Right ventricle myocardium inferior (tissue), 1 donor: Measurements from ENCODE around the gene TRHDE. TPM values are rescaled to one million over a fixed set of nuclear protein-coding genes. Genes with fewer than 3 reads are reported as not detected.
A peak's percentile ranks its signal among the peaks of the same experiment; 100 is the strongest.

Source experiments
- ATAC-seq: fragments of 200-7000 bp; cut with Tn5 transposase; one replicate; pipeline ENCODE4 v1.9.1; 2020; ENCODE audit warnings: mild to moderate bottlenecking, moderate library complexity
- DNase-seq: peaks from one replicate; pipeline ENCODE4 v3.0.0; 2021; ENCODE audit errors: missing footprints
- intact Hi-C: fragments of 100-400 bp; cut with DNase I; formaldehyde crosslinking; loops from one replicate; pipeline ENCODE4 v1.11.0; 2022
- total RNA-seq: library from RNA; stranded (reverse); fragmentation: NEBNext Ultra II Directional; extraction: Animal tissue kit (Norgen Biotek cat#: 25700); gene quantifications from one replicate; pipeline ENCODE4 v1.2.1, GENCODE V29; 2021
- donor health status: DM: no; HTN: yes; CAD: no; lungs with severe emphysema.

TRHDE gene
- total RNA-seq, 1 donor from 2014 or later: 1.3 TPM

DNA sequence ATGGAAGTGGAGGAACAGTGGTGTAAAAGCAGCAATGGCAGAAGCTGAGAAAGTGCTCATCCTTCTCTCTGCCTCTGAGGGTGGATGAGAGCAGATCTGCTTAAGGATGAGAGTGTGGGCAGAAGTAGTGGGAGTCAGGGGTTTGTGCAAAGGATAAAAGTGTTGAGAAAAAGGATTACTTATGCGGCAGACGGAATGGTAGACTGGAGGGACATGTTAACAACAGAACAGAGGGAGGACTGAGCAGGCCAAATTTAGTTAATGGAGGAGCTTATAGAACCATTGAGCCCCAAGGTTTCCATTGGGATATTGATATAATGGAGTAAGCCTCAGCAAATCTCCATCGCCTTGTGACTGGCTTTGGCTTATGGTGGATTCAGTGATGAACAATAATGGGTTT, 25.5 kb downstream of the TRHDE start:
- intact Hi-C loops: no loop called here
- DNase-seq: no peak
- ATAC-seq: no peak

DNA sequence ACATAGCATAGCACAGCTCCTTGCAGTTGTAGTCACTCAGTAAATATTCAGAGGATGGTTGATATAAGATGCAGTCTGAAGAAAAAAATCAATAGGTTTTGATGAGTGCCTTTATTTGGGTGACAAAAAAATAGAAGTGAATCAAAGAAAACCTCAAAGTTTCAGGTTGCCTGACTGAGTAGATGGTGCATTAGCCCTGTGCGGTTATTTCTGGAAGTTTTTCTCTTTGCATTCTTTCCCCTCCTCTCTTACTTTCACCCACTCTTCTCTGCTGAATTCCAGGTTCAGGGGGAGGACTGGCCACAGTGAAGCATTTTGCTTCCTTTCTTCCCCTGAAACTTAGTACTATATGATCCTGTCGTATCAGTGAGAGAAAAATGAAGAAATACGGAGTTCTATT, 28.6 kb downstream of the TRHDE start:
- DNase-seq (no peak), ATAC-seq (no peak)
- intact Hi-C loops: no loop called here

DNA sequence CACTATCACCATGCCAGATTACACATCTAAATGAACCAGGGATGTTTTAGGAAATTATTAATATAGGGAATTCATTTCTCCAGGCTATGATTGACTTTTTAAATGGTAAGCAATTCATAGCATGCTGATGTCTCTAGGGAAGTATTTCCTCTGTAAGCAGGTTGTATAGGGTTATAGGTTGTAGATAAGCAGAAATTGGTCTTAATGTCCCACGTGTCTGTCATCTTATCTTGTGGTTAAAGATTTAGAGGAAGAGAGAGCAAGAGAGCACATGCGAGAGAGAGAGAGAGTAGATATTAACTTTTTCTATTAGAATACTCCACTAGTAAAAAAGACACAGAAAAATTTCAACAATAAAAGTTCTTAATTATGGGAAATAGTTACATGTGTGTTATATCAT, 32.6 kb downstream of the TRHDE start:
- intact Hi-C loops: no loop called here
- ATAC-seq (no peak), DNase-seq (no peak)

DNA sequence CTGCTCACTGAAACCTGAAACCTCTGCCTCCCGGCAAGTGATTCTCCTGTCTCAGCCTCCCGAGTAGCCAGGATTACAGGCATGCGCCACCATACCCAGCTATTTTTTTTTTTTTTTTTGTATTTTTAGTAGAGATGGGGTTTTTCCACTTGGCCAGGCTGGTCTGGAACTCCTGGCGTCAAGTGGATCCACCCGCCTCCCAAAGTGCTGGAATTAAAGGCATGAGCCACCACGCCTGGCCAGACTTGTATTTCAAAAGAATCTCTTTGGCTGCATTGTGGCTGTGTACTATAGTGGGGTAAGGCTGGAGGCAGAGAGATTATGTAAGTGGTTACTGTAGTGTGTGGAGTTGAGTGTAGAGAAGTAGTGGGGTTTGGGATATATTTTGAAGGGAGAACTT, 35.1 kb downstream of the TRHDE start:
- intact Hi-C loops: no loop called here
- ATAC-seq (no peak), DNase-seq (no peak)

DNA sequence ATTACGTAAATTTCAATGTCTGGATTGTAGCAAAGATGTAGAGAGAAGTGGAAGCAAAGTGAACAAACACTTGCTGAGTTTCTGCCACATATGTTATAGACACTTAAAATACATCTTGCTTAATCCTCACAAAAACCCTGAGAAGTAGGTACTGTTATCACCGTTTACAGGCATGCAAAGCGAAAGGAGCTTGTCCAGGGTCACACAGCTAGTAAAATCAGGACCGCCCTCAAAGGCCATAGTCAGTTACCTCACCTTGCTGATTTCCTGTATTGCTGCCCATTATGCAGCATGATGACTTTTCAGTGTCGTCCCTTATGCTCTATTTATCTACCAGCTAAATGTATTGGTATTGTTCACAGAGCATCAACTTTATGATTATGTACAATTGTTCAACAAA, 39.8 kb downstream of the TRHDE start:
- DNase-seq (no peak), ATAC-seq (no peak)
- intact Hi-C loops: no loop called here

DNA sequence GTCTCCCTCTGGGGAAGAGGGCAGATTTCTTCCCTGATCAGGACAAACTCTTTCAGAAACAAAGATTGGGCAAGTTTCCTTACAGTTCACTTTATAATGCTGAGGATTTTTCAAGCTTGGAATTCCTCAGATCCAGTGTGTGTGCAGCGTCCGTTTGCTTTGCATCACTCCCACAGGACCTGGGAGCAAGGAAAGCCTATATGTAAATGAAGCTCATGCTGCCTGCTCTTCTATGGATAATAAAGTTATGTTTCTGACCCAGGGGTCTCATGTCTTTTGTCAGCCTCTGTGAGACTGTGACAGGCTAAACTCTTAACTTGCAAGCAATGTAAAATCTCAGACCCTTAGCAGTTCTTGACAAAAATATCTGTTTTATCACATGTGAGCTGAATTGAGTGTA, 41.6 kb downstream of the TRHDE start:
- intact Hi-C loops: no loop called here
- no peak for ATAC-seq

DNA sequence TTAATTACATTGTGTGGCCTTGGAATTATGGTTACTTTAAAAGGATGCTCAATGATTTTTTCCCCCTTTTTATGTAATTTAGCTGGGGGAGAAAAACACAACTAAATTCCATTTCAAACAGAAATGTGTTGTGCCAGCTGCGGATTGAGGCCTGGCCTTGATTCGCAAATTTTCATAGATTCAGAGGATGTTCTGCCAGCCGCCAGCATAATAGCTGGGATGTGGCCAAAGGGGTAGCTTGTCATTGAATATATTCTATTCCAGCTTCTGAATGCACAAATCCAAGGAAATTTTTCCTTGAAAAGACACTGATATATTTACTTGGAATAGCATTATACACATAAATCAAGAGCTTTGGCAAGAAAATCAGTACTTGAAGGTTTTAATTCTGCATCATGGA, 43.7 kb downstream of the TRHDE start:
- ATAC-seq (no peak), DNase-seq (no peak)

More for the DNA sequence above, 41.6 kb downstream of the TRHDE start:
- no peak for DNase-seq

DNA sequence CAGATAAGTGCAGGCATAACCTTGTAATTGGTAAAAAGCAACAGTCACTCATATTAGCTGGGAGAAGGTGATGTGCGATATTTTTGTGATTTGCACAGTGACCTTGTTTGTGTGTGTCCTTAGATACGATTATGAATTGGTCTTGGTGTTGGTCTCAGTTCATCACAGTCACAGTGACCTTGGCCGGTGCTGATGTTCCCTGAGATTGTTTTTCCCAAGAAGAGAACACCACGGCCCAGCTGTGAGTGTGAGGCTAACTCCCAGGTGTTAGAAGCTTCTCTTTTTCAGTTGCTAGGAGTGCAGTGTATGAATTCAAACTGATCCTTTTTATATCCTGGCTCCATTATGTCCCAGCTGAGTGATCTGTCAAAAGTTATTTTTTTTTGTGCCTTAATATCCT, 46.2 kb downstream of the TRHDE start:
- DNase-seq (no peak), ATAC-seq (no peak)
- intact Hi-C loops: no loop called here

More for the DNA sequence above, 43.7 kb downstream of the TRHDE start:
- intact Hi-C loops: no loop called here

DNA sequence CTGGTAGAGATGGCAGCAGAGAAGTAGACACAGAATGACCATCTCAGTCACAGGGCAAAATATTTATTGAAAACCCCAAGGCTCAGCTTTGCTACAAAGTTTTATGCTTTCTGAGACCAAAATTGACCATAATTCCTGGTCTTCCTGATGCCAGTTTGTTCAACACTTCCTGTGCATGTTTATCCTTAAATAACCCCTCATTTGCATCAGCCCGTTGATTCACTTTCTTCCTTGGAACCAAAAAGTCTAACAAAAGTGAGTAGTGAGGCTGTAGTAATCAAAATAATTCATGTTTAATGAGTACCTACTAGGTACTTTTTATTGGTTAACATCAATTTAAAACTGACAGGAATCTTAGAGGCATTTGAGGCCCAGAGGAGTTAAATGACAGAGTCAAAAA, 51.7 kb downstream of the TRHDE start:
- ATAC-seq (no peak), DNase-seq (no peak)
- intact Hi-C loops: no loop called here

DNA sequence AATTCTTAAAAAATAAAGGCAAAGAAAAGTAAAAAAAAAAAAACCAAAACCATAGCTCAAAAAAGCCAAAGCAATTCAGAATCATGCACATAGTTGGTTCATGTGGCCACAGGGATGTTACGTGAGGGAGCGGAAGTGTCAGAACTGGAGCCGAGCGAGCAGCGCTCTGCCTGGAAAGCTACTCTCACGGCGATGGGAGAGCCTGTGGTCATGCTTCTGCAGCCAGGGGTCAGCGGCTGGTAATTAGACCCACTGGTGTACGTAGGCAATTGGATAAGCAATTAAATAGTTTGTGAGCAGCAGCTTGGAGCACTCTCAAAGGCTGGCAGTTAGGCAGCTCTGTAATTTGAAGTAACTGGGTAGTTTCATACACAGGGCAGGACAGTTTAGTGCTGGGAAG, 58.1 kb downstream of the TRHDE start:
- ATAC-seq (no peak), DNase-seq (no peak)
- intact Hi-C loops: no loop called here

DNA sequence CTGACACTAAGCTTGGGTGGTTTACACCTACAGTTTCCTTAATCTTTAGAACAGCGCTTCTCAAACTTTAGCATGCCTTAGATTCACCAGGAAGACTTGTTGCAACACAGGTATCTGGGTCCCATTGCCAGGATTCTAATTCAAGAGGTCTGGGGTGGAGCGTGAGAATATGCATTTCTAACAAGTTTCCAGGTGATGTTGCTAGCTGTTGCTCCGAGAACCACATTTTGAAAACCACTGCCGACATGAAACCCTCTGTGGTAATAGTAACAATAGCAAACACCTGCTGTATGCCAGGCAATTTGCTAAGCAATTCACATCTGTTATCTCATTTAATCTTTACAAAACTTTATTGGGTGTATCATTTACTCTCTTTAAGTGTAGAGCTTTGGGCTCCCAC, 58.6 kb downstream of the TRHDE start:
- DNase-seq (no peak), ATAC-seq (no peak)
- intact Hi-C loops: no loop called here

DNA sequence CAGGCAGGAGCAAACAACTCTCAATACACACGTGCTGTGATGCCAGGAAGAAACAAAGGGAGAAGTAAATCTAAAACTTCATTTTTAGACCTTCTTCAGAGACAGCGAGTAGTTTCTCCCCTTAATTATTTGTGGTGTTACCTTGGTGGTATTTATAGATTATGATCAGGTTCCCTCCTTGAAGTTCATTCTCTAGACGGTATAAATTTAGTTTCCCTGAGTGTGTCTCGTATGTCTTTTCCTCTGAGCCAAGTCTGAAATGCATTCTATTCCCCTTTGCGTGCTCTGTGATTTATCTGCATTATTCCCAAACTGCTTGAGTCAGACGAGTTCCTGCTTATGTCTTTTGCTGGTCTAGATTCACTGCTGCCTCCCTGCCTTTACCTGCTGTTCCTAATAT, 65.2 kb downstream of the TRHDE start:
- DNase-seq (no peak), ATAC-seq (no peak)
- intact Hi-C loops: no loop called here

DNA sequence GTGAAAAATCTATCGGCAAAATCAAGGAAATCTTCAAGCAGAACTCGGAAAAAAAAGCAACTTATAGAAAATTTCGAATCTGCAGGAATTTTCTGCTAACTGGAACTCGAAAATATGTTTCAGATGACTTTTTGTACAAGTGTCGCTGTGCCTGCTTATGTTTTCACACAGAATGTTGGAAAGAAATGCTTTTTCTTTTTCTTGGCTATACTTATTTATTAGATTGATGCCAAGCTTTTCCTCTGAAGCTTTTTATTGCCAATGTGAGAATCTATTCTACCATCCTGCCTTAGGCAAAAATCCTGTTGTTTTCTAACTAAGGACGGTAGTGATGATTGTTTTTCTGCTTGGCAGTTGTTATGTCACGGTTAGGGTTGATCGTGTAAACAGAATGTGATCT, 65.8 kb downstream of the TRHDE start:
- intact Hi-C loops: no loop called here
- ATAC-seq (no peak), DNase-seq (no peak)

DNA sequence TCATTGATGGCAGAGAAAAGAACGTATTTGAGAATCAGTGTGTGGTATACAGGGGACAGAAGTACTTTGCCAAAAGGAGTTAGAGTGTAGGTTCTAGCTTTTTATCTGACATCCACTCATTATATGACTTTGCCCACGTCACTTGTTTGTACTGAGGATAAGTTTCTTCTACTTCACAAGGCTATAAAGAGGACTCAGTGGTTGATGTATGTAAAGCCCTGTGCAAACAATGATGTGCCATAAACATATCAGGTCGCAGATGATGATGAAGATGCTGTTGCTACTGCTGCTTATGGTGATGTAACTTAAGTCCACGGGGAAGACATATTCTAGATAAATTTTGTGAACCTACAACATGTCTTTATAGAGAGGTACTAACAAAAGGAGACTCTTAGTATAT, 66.3 kb downstream of the TRHDE start:
- no peak for ATAC-seq
- intact Hi-C loops: no loop called here
- DNase-seq: no peak

DNA sequence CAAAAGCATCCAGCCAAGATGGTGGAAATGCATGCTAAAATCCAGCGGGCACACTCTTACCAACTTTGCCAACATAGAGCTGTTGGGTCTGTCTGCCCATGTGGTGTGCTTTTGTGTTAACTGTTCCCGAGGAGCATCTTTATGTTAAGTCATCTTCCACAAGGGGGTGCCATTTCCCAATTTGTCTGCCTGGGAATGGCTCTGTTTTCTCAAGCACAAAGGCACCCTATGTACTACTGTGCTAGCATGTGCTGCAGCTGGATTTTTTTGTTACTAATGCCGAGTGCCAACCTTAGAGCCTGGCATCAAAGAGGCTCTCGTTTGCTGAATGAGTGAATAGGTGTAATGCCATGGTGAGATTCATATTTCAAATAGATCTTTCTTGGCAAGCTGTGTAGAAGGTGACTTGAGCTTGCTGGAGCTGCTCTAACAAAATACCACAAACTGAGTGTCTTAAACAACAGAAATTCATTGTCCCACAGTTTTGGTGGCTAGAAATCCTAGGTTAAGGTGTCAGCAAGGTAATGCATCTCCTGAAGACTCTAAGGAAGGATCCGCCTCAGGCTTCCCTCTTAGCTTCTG, 74.3 kb downstream of the TRHDE start:
- DNase-seq: no peak
- intact Hi-C loops: no loop called here
- peak; percentile 50 for ATAC-seq

DNA sequence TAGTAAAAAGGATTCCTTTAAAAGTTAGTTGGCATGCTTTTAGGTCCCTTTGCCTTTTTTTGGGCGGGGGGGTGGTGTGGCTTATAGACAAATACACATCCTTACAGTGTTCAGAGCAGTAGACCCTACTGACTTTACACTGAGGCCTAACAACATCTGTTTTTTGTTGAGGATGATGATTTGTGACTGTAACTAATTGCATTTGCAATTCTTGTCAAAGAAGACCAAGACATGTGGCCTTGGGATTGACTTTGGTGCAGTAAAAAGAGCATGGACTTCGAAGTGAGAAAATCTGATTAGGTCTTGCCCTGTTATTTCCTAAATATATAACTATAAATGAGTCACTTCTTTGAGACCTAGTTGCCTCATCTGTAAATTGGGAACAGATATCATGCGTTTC, 77.3 kb downstream of the TRHDE start:
- intact Hi-C loops: no loop called here
- DNase-seq (no peak), ATAC-seq (no peak)

DNA sequence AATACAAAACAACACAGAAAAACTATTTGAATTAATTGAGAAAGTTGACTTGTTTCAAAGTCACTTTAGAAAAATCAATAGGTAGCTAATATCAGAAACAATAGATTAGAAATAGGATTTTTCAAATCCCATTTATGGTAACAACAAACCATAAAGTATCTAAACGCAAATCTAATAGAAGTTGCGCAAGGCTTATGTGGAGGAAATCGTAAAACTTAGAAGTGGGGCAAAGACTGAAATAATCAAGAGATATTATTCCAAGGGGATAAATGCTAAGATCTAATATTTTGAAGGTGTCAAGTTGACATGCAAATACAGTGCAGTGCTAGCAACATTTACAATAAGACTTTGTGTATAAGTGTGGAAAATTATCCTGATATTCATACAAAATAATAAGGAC, 87.2 kb downstream of the TRHDE start:
- intact Hi-C loops: no loop called here
- ATAC-seq: no peak

DNA sequence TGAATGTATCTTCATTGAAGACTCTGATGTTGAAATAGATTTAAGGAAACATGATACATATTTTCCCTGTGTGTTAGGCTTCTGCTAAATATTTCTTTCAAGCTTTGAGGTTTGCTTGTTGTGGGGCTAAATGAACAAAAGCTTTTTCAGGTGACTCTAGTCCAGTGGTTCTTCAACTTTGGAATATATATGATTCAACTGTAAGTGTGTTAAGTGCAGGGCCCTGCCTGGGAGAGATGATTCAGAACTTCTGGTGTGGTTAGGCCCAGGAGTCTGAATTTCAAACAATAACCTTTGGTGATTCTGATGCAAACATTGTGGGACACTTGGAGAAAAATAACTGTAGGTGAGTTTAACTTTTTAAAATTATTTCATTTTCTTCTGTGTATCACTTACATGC, 93.0 kb downstream of the TRHDE start:
- intact Hi-C loops: no loop called here
- DNase-seq (no peak), ATAC-seq (no peak)

More for the DNA sequence above, 87.2 kb downstream of the TRHDE start:
- DNase-seq: no peak

DNA sequence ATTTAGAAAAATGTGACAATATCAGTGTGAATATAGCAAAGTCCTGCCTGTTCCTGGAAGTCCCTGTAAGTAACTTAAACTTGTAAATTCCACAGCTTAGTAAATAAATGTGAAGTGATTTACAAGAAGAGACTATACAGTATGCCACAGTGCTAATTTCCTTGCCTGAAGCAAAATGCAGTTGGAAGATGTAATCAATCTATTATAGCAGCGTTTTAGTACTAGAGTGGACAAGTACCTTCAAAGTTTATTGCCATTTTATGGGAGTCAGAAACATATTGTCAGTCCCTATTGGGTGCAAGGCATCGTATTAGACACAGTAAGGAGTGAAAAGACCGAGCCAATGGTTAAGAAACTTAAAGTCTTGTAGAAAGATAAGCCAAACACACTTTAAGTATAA, 94.1 kb downstream of the TRHDE start:
- intact Hi-C loops: no loop called here
- no peak for ATAC-seq
- no peak for DNase-seq

DNA sequence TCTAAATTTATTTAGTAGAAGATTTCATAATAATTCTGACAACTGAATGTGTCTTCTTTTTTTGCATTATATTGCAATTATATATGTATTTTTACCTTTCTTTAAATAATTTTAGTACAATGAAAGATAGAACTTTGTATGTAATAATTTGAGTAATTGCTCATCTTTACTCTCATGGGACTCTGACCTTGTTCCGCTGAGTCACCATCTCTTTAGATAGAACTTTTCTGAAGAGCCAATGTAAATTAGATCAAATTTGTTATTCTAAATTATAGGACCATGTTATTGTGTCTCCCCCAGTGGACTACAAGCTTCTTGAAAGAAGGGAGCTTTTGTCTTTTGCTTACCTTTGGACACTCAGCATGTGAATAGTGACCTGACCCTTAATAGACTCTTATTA, 96.1 kb downstream of the TRHDE start:
- ATAC-seq: no peak
- no peak for DNase-seq
- intact Hi-C loops: no loop called here

DNA sequence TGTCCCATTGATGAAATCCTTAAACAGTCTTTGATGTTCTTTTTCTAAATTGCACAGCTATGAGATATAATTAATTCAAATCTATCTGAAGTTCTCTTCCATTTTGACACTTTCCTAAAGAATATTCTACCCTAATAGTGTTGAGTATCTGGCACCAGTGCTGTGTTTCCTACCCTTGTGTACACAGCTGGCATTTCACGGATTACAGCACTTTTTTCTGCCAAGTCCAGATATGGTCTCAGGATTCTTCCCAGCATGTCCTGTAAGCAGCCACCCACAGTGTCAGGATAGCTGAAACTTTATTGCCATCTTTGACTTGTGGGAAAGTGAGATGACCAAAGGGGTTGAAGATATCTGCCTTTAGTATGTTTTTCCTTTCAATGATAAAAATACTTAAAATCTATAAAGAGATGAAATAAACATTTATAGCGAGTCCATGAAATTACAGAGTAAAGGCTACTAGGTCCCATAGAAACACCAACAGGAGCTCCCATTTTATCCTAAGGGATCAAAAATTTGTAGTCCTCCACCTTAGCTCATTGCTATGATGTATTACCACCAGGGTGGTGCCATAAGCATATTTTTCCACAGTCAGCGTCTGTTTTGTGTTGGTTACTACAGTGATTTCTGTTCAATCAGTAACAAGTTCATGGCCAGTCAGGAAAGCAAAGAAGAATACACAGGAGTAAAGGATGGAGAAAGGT, 96.7 kb downstream of the TRHDE start:
- DNase-seq: no peak
- intact Hi-C loops: no loop called here
- ATAC-seq: no peak
